ENCODE results near the gene AGMAT. TPM values are rescaled to one million over a fixed set of nuclear protein-coding genes. Genes with fewer than 3 reads are reported as not detected.
A peak's percentile ranks its signal among the peaks of the same experiment; 100 is the strongest.

The AGMAT gene
- total RNA-seq, 1 donor from 2014 or later: not detected

GRCh38 chr1:15626269-15626950, 41.6 kb upstream of the AGMAT start:
- intact Hi-C loops (cut with micrococcal nuclease): no loop called here
- Histone ChIP-seq H3K4me3 (no peak overlapping the region), H3K36me3 (peaks cover 40% of the 10 kb centered on the region), H3K27me3 (ENCODE audit: low read depth) (no peaks in the 10 kb centered on the region), H3K27ac (replicated peaks) (no peak overlapping the region), H3K9me3 (replicated peaks) (no peaks in the 10 kb centered on the region), H3K4me1 (peaks cover 85% of the 10 kb centered on the region)
- no peak for TF ChIP-seq CTCF (IDR thresholded peaks at IDR 0.05; ENCODE audit: borderline replicate concordance)
- no peak for DNase-seq

GRCh38 chr1:15625056-15625917, 40.4 kb upstream of the AGMAT start:
- Histone ChIP-seq H3K4me3 (no peak overlapping the region), H3K9me3 (replicated peaks) (no peaks in the 10 kb centered on the region), H3K36me3 (peaks cover 29% of the 10 kb centered on the region), H3K27ac (replicated peaks) (no peak overlapping the region), H3K27me3 (ENCODE audit: low read depth) (no peaks in the 10 kb centered on the region), H3K4me1 (peaks cover 91% of the 10 kb centered on the region)
- intact Hi-C loops (cut with micrococcal nuclease): no loop called here
- no peak for DNase-seq
- no peak for TF ChIP-seq CTCF (IDR thresholded peaks at IDR 0.05; ENCODE audit: borderline replicate concordance)

GRCh38 chr1:15624133-15624714, 39.4 kb upstream of the AGMAT start:
- H3K4me3 ChIP-seq: no peak overlapping the region
- no peak for DNase-seq
- no peaks in the 10 kb centered on the region for H3K27me3 ChIP-seq (ENCODE audit: low read depth)
- H3K36me3 ChIP-seq: peaks cover 20% of the 10 kb centered on the region
- H3K4me1 ChIP-seq: peaks cover 95% of the 10 kb centered on the region
- H3K27ac ChIP-seq (replicated peaks): no peak overlapping the region
- TF ChIP-seq CTCF (IDR thresholded peaks at IDR 0.05; ENCODE audit: borderline replicate concordance): no peak
- no peaks in the 10 kb centered on the region for H3K9me3 ChIP-seq (replicated peaks)
- intact Hi-C loops (cut with micrococcal nuclease): no loop called here

- Histone ChIP-seq H3K4me1 (peaks cover 98% of the 10 kb centered on the region), H3K27me3 (ENCODE audit: low read depth) (no peaks in the 10 kb centered on the region), H3K4me3 (no peak overlapping the region), H3K9me3 (replicated peaks) (no peaks in the 10 kb centered on the region), H3K27ac (replicated peaks) (no peak overlapping the region), H3K36me3 (peaks cover 12% of the 10 kb centered on the region)
- no peak for DNase-seq
- intact Hi-C loops (cut with micrococcal nuclease): no loop called here
- no peak for TF ChIP-seq CTCF (IDR thresholded peaks at IDR 0.05; ENCODE audit: borderline replicate concordance)
These were observed 38.6 kb upstream of the AGMAT start for GRCh38 chr1:15623435-15623834.

- H3K4me3 ChIP-seq: no peak overlapping the region
These were observed 38.0 kb upstream of the AGMAT start for GRCh38 chr1:15622712-15623373.

More at GRCh38 chr1:15622712-15623373, 38.0 kb upstream of the AGMAT start:
- peaks cover 11% of the 10 kb centered on the region for H3K36me3 ChIP-seq
- peak overlapping the region; percentile 97 for H3K27ac ChIP-seq (replicated peaks)
- no peak for TF ChIP-seq CTCF (IDR thresholded peaks at IDR 0.05; ENCODE audit: borderline replicate concordance)
- H3K9me3 ChIP-seq (replicated peaks): no peaks in the 10 kb centered on the region
- intact Hi-C loops (cut with micrococcal nuclease): no loop called here
- no peak for DNase-seq
- H3K27me3 ChIP-seq (ENCODE audit: low read depth): no peaks in the 10 kb centered on the region
- peaks cover 98% of the 10 kb centered on the region for H3K4me1 ChIP-seq

All from left ventricle myocardium inferior (tissue), 1 donor.